Measurements from ENCODE around the gene SIGLEC5. TPM values are rescaled to one million over a fixed set of nuclear protein-coding genes. Genes with fewer than 3 reads are reported as not detected.

SIGLEC5 gene
- total and polyA plus RNA-seq, 2 experiments from 2014 or later = not detected

GRCh38 chr19:51594774-51595109 is 35.5 kb downstream of the SIGLEC5 start:
- H3K36me3 Mint-ChIP-seq (ENCODE audit: low read depth) = peaks cover 4% of the 10 kb centered on the region; the same call in 1 of the 3 replicates
- DNase-seq (ENCODE audit: low spot score) = no peak
- no peaks in the 10 kb centered on the region for H3F3A ChIP-seq (replicated peaks; ENCODE audit: low read depth)
- H4K20me1 ChIP-seq (replicated peaks; ENCODE audit: insufficient read depth) = no peaks in the 10 kb centered on the region
- peaks cover 14% of the 10 kb centered on the region for H3K27me3 Mint-ChIP-seq (ENCODE audit: insufficient read depth, low read depth, poor library complexity)
- H3K9me2 ChIP-seq (ENCODE audit: insufficient read depth) = no peaks in the 10 kb centered on the region
- H3K9me3 Mint-ChIP-seq = peaks cover 44% of the 10 kb centered on the region
- peaks cover 6% of the 10 kb centered on the region; the same call in 1 of the 2 replicates for H3K4me1 ChIP-seq (ENCODE audit: insufficient read depth)
- peak overlapping the region; percentile 91 for H3K4me3 Mint-ChIP-seq
- H3K4me2 ChIP-seq = peak overlapping the region; percentile 85
- peak overlapping the region; percentile 100 for H2AFZ ChIP-seq
- H3K27ac ChIP-seq (ENCODE audit: low read depth) = no peak overlapping the region
- H3K4me3 ChIP-seq = peak overlapping the region; percentile 83
- H3K27ac Mint-ChIP-seq = no peak overlapping the region
- no peaks in the 10 kb centered on the region for H3K79me2 ChIP-seq (replicated peaks; ENCODE audit: insufficient read depth)
- TF ChIP-seq EZH2phosphoT487 (IDR thresholded peaks at IDR 0.05; ENCODE audit: unreplicated experiment) = no peak
- no peak for TF ChIP-seq JUNB (IDR thresholded peaks at IDR 0.05; ENCODE audit: unreplicated experiment)
- TF ChIP-seq ZNF114 (CRISPR knock-in tag; IDR thresholded peaks at IDR 0.05) = no peak
- no peak for TF ChIP-seq NANOG (IDR thresholded peaks at IDR 0.05; ENCODE audit: borderline replicate concordance)
- no peak for TF ChIP-seq STAT1 (IDR thresholded peaks at IDR 0.05; ENCODE audit: unreplicated experiment)
- TF ChIP-seq CTCF (conservative IDR thresholded peaks at IDR 0.05; ENCODE audit: low read depth in 2 of 2) = no peak
- no peak for TF ChIP-seq EZH2 (IDR thresholded peaks at IDR 0.05; ENCODE audit: low read depth, unreplicated experiment)
- TF ChIP-seq REST (IDR thresholded peaks at IDR 0.05; ENCODE audit: unreplicated experiment) = no peak
- TF ChIP-seq ZNF331 (CRISPR knock-in tag; IDR thresholded peaks at IDR 0.05; ENCODE audit: low read depth) = no peak
- TF ChIP-seq POLR2AphosphoS5 (IDR thresholded peaks at IDR 0.05; ENCODE audit: low read depth) = no peak
- no peak for TF ChIP-seq ETS1 (IDR thresholded peaks at IDR 0.05)
- no peak for TF ChIP-seq CREB1 (CRISPR knock-in tag; IDR thresholded peaks at IDR 0.05; ENCODE audit: low read depth)
- TF ChIP-seq ZNF462 (CRISPR knock-in tag; IDR thresholded peaks at IDR 0.05) = no peak
- H3K36me3 ChIP-seq (ENCODE audit: insufficient read depth) = no peaks in the 10 kb centered on the region
- peaks cover 10% of the 10 kb centered on the region for H3K4me1 Mint-ChIP-seq
- H3K27me3 ChIP-seq (ENCODE audit: insufficient read depth) = peaks cover 9% of the 10 kb centered on the region
- ATAC-seq = peak; percentile 35
